GM04504 (cell line): ENCODE results near the gene GCAT.
"Not testable (repeated sequence)": the region's sequence is repeated elsewhere in the genome, so short reads cannot be mapped to it uniquely, and the experiment has no call there.

Experiments used
- DNase-seq: peaks from one replicate; pipeline ENCODE4 v3.0.0-alpha.2; 2012; ENCODE audit warnings: low read depth

The GCAT gene

GRCh38 chr22:37782340-37783168, 25.2 kb upstream of the GCAT start:
- peak; percentile 86 for DNase-seq

- no peak for DNase-seq
Measured at GRCh38 chr22:37784829-37785495, 22.8 kb upstream of the GCAT start.

GRCh38 chr22:37790234-37790633, 17.5 kb upstream of the GCAT start:
- no peak for DNase-seq

GRCh38 chr22:37792494-37792893, 15.2 kb upstream of the GCAT start:
- no peak for DNase-seq

GRCh38 chr22:37794376-37794775, 13.4 kb upstream of the GCAT start:
- no peak for DNase-seq

- DNase-seq = no peak
Measured at GRCh38 chr22:37796079-37796478, 11.7 kb upstream of the GCAT start.

GRCh38 chr22:37797259-37797658, 10.5 kb upstream of the GCAT start:
- DNase-seq = not testable (repeated sequence)

GRCh38 chr22:37797874-37798500, 9.7 kb upstream of the GCAT start:
- DNase-seq = no peak

- DNase-seq = not testable (repeated sequence)
Measured at GRCh38 chr22:37799979-37800378, 7.8 kb upstream of the GCAT start.

GRCh38 chr22:37801946-37802309, 5.8 kb upstream of the GCAT start:
- DNase-seq = no peak

- no peak for DNase-seq
Measured at GRCh38 chr22:37802310-37803194, 5.2 kb upstream of the GCAT start.

- no peak for DNase-seq
Measured at GRCh38 chr22:37803195-37803638, 4.5 kb upstream of the GCAT start.

GRCh38 chr22:37803639-37804351, 3.9 kb upstream of the GCAT start:
- DNase-seq = no peak

GRCh38 chr22:37804352-37804880, 3.3 kb upstream of the GCAT start:
- DNase-seq = no peak

- peak; percentile 68 for DNase-seq
Measured at GRCh38 chr22:37804881-37805809, 2.6 kb upstream of the GCAT start.

GRCh38 chr22:37805810-37806277, 1.9 kb upstream of the GCAT start:
- no peak for DNase-seq

- no peak for DNase-seq
Measured at GRCh38 chr22:37806409-37807333, 1.1 kb upstream of the GCAT start.

GRCh38 chr22:37808294-37808657, 542 bp downstream of the GCAT start:
- DNase-seq = no peak
